ENCODE data around the gene CERKL. TPM values are rescaled to one million over a fixed set of nuclear protein-coding genes. Genes with fewer than 3 reads are reported as not detected.

Gene CERKL
- polyA plus RNA-seq, 1 experiment: 0.06 TPM

GRCh38 chr2:181694271-181694670 lies 37.4 kb upstream of the CERKL start:
- no peak for TF ChIP-seq CTCF (IDR thresholded peaks at IDR 0.05; ENCODE audit: insufficient read depth, low read depth, low read length)
- ChIA-PET POLR2A (no interaction called here), CTCF (no interaction called here)
- no peak for DNase-seq (ENCODE audit: low read depth)
- Histone ChIP-seq H3K4me3 (ENCODE audit: low read depth, low read length) (no peak overlapping the region), H3K27me3 (ENCODE audit: control insufficient read depth, insufficient read depth, low read length) (peaks cover 6% of the 10 kb centered on the region), H3K36me3 (ENCODE audit: control insufficient read depth, insufficient read depth, low read length) (no peaks in the 10 kb centered on the region)

GRCh38 chr2:181690860-181691259 lies 34.0 kb upstream of the CERKL start:
- Histone ChIP-seq H3K27me3 (ENCODE audit: control insufficient read depth, insufficient read depth, low read length) (peaks cover 12% of the 10 kb centered on the region), H3K4me3 (ENCODE audit: low read depth, low read length) (no peak overlapping the region), H3K36me3 (ENCODE audit: control insufficient read depth, insufficient read depth, low read length) (no peaks in the 10 kb centered on the region)
- DNase-seq (ENCODE audit: low read depth): no peak
- no peak for TF ChIP-seq CTCF (IDR thresholded peaks at IDR 0.05; ENCODE audit: insufficient read depth, low read depth, low read length)
- ChIA-PET POLR2A (no interaction called here), CTCF (interaction anchor here (0.7 kb wide), 1 partner anchor 1565 kb away, joined by 3 read pairs; no protein-coding TSS in a partner anchor)

- no peak for DNase-seq (ENCODE audit: low read depth)
- H3K4me3 ChIP-seq (ENCODE audit: low read depth, low read length): no peak overlapping the region
- POLR2A ChIA-PET: no interaction called here
- TF ChIP-seq CTCF (IDR thresholded peaks at IDR 0.05; ENCODE audit: insufficient read depth, low read depth, low read length): no peak
- no peaks in the 10 kb centered on the region for H3K36me3 ChIP-seq (ENCODE audit: control insufficient read depth, insufficient read depth, low read length)
- CTCF ChIA-PET: no interaction called here
- H3K27me3 ChIP-seq (ENCODE audit: control insufficient read depth, insufficient read depth, low read length): peaks cover 45% of the 10 kb centered on the region
These were observed 29.8 kb upstream of the CERKL start for GRCh38 chr2:181686576-181687185.

GRCh38 chr2:181685150-181685688 lies 28.3 kb upstream of the CERKL start:
- peaks cover 55% of the 10 kb centered on the region for H3K27me3 ChIP-seq (ENCODE audit: control insufficient read depth, insufficient read depth, low read length)
- H3K36me3 ChIP-seq (ENCODE audit: control insufficient read depth, insufficient read depth, low read length): no peaks in the 10 kb centered on the region
- ChIA-PET POLR2A (no interaction called here), CTCF (interaction anchor here (1.1 kb wide), 2 partner anchors 28 to 1559 kb away, joined by 3 to 4 read pairs; partner anchors contain the start of gene CERKL)
- no peak overlapping the region for H3K4me3 ChIP-seq (ENCODE audit: low read depth, low read length)
- no peak for TF ChIP-seq CTCF (IDR thresholded peaks at IDR 0.05; ENCODE audit: insufficient read depth, low read depth, low read length)
- DNase-seq (ENCODE audit: low read depth): no peak

GRCh38 chr2:181684454-181685149 lies 27.7 kb upstream of the CERKL start:
- TF ChIP-seq CTCF (IDR thresholded peaks at IDR 0.05; ENCODE audit: insufficient read depth, low read depth, low read length): no peak

More at GRCh38 chr2:181684454-181685149, 27.7 kb upstream of the CERKL start:
- POLR2A ChIA-PET: no interaction called here
- no peak overlapping the region for H3K4me3 ChIP-seq (ENCODE audit: low read depth, low read length)
- CTCF ChIA-PET: interaction anchor here (1.1 kb wide), 2 partner anchors 28 to 1559 kb away, joined by 3 to 4 read pairs; partner anchors contain the start of gene CERKL
- H3K27me3 ChIP-seq (ENCODE audit: control insufficient read depth, insufficient read depth, low read length): peaks cover 60% of the 10 kb centered on the region
- DNase-seq (ENCODE audit: low read depth): no peak
- H3K36me3 ChIP-seq (ENCODE audit: control insufficient read depth, insufficient read depth, low read length): no peaks in the 10 kb centered on the region

All from BJ (cell line).